HepG2 (cell line): Measurements from ENCODE around the gene SYAP1. TPM values are rescaled to one million over a fixed set of nuclear protein-coding genes. Genes with fewer than 3 reads are reported as not detected.

Experiments used
- CBFB ChIP-seq: sonication (generic); formaldehyde crosslinking; IDR thresholded peaks from 2 replicates; pipeline ENCODE4 v1.4.0; 2020; ENCODE audit warnings: missing genetic modification reagents
- CTCF ChIP-seq: sonication (generic); formaldehyde crosslinking; IDR thresholded peaks from 2 replicates; pipeline ENCODE4 v1.5.0; 2020; ENCODE audit warnings: mild to moderate bottlenecking, missing genetic modification reagents, moderate library complexity
- ETV5 ChIP-seq: IDR thresholded peaks from 2 replicates; pipeline ENCODE4 v1.6.1; 2018; ENCODE audit warnings: missing biosample characterization, missing genetic modification reagents, inconsistent platforms, borderline replicate concordance
- GFI1 ChIP-seq: sonication (generic); formaldehyde crosslinking; IDR thresholded peaks from 2 replicates; pipeline ENCODE4 v1.5.0; 2020; ENCODE audit warnings: missing genetic modification reagents, mild to moderate bottlenecking, borderline replicate concordance
- HNF4G ChIP-seq, 2 experiments: sonication (generic) in 1 of 2; formaldehyde crosslinking in 1 of 2; IDR thresholded peaks; 2 replicates each; pipeline versions ENCODE4 v1.4.0 to v1.6.1; 2011 to 2020; ENCODE audit warnings: borderline replicate concordance in 2 of 2, low read depth in 2 of 2, mild to moderate bottlenecking in 2 of 2, low read length in 1 of 2, missing genetic modification reagents in 1 of 2, moderate library complexity in 1 of 2
- HNRNPLL ChIP-seq: fragments of 200-400 bp; formaldehyde crosslinking; IDR thresholded peaks from 2 replicates; pipeline ENCODE4 v1.6.1; 2017; ENCODE audit warnings: mild to moderate bottlenecking, low read depth, low read length; ENCODE audit not compliant: poor library complexity, severe bottlenecking
- KDM3A ChIP-seq: IDR thresholded peaks from 2 replicates; pipeline ENCODE4 v1.6.1; 2018; ENCODE audit warnings: low read depth, missing compliant biosample characterization
- NCOA1 ChIP-seq: sonication (generic); formaldehyde crosslinking; IDR thresholded peaks from 2 replicates; pipeline ENCODE4 v1.9.0; 2021; ENCODE audit warnings: missing genetic modification reagents
- NR2C2 ChIP-seq: sonication (generic); formaldehyde crosslinking; IDR thresholded peaks from 2 replicates; pipeline ENCODE4 v1.4.0; 2020; ENCODE audit warnings: missing genetic modification reagents, mild to moderate bottlenecking, moderate library complexity, borderline replicate concordance
- RAD21 ChIP-seq: fragments of 450-650 bp; formaldehyde crosslinking; IDR thresholded peaks from 2 replicates; pipeline ENCODE4 v1.5.0; 2020; ENCODE audit warnings: mild to moderate bottlenecking
- RNF2 ChIP-seq: fragments of 450-650 bp; conservative IDR thresholded peaks from 2 replicates; pipeline ENCODE4 v1.6.1; 2016; ENCODE audit warnings: low read depth
- SALL1 ChIP-seq: sonication (generic); formaldehyde crosslinking; IDR thresholded peaks from 2 replicates; pipeline ENCODE4 v1.8.0; 2022; ENCODE audit warnings: mild to moderate bottlenecking, missing genetic modification reagents
- SATB2 ChIP-seq: sonication (generic); formaldehyde crosslinking; IDR thresholded peaks from 2 replicates; pipeline ENCODE4 v1.5.0; 2020; ENCODE audit warnings: missing genetic modification reagents
- ZNF317 ChIP-seq: sonication (generic); formaldehyde crosslinking; IDR thresholded peaks from 2 replicates; pipeline ENCODE4 v1.5.0; 2020; ENCODE audit warnings: mild to moderate bottlenecking, missing genetic modification reagents
- ZNF460 ChIP-seq: sonication (generic); formaldehyde crosslinking; IDR thresholded peaks from 2 replicates; pipeline ENCODE4 v1.5.1; 2020; ENCODE audit warnings: missing genetic modification reagents, mild to moderate bottlenecking, borderline replicate concordance
- ZNF598 ChIP-seq: sonication (generic); formaldehyde crosslinking; IDR thresholded peaks from 2 replicates; pipeline ENCODE4 v1.5.1; 2020; ENCODE audit warnings: mild to moderate bottlenecking, missing genetic modification reagents, borderline replicate concordance
- polyA plus RNA-seq, 8 experiments: library from polyadenylated mRNA; depleted of rRNA in 3 of 8; stranded (reverse) in 7 of 8; unstranded in 1 of 8; fragments of >200 nt; fragmentation: Illumina TruSeq in 4 of 8; extraction: Trizol in 4 of 8; gene quantifications; 2 replicates each; pipeline versions ENCODE4 v1.2.1 to v1.2.3, GENCODE V29; 2011 to 2016; ENCODE audit warnings: low read depth in 4 of 8, missing spikeins in 1 of 8, mixed read lengths in 1 of 8; ENCODE audit not compliant: insufficient read depth in 1 of 8
- total RNA-seq, 5 experiments: library from RNA; depleted of rRNA; stranded (reverse); fragments of >200 nt; fragmentation: Illumina TruSeq; extraction: Trizol; gene quantifications; 2 replicates each; pipeline ENCODE4 v1.2.3, GENCODE V29; 2016; ENCODE audit warnings: low read depth in 1 of 5
- TF ChIP-seq, protein P1 (sequence below): sonication (generic); formaldehyde crosslinking; IDR thresholded peaks from 2 replicates; pipeline ENCODE4 v1.5.0; 2020; ENCODE audit warnings: mild to moderate bottlenecking, low read depth, missing genetic modification reagents, borderline replicate concordance
- TF ChIP-seq, protein P2 (sequence below): sonication (generic); formaldehyde crosslinking; IDR thresholded peaks from 2 replicates; pipeline ENCODE4 v1.8.0; 2022; ENCODE audit warnings: missing genetic modification reagents, mild to moderate bottlenecking, inconsistent platforms, borderline replicate concordance
- TF ChIP-seq, protein P3 (sequence below): sonication (generic); formaldehyde crosslinking; IDR thresholded peaks from 2 replicates; pipeline ENCODE4 v1.4.0; 2020; ENCODE audit warnings: missing genetic modification reagents

Gene SYAP1
- total and polyA plus RNA-seq, 2 of the 13 experiments (the other 11 are each of a cell fraction or from before 2014, with no cell fraction given) = 4.9 to 18.5 TPM

DNA sequence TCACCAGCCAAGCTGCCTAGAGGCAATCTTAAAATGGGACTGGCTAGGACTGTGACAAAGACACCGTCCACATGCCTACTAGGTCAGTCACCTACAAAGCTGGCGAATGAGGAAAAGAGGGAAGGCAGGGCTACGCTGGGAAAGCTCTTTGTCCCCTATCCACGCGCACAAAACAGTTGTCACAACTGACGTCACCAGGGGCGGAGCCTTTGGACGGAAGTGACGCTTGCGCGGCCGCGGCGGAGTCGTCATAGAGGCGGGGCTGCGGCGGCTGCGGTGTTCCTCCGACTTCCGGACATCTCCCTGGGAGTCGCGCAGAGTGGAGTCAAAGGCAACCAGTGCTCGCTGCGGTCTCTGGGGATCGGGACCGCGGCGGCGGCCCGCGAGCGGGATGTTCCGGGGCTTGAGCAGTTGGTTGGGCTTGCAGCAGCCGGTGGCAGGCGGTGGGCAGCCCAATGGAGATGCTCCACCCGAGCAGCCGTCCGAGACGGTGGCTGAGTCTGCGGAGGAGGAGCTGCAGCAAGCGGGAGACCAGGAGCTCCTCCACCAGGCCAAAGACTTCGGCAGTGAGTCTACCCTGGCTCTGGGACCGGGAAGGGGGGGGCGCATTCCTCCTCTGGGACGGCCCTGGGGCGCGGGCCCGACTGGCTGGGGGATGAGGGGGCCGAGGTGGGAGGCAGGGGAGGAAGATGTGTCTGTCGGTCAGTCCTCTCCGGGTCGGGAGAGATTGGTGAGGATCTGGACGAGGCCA is at the start of gene SYAP1 (continued):
- TF ChIP-seq ZNF598 (CRISPR knock-in tag) = 0 out of 2 replicates have a peak, but pooled peaks have one; percentile 25
- TF ChIP-seq RNF2 = no peak
- 0 out of 2 replicates have a peak, but pooled peaks have one; percentile 35 for TF ChIP-seq NR2C2
- peak; percentile 78 for TF ChIP-seq HNRNPLL
- no peak for TF ChIP-seq GFI1 (CRISPR knock-in tag)
- TF ChIP-seq, protein P1, sequence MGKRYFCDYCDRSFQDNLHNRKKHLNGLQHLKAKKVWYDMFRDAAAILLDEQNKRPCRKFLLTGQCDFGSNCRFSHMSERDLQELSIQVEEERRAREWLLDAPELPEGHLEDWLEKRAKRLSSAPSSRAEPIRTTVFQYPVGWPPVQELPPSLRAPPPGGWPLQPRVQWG = no peak
- no peak for TF ChIP-seq ZNF460 (CRISPR knock-in tag)
- no peak for TF ChIP-seq CBFB (CRISPR knock-in tag)
- peak; percentile 80 for TF ChIP-seq SALL1
- TF ChIP-seq SATB2 (CRISPR knock-in tag) = no peak
- no peak for TF ChIP-seq ZNF317 (CRISPR knock-in tag)
- 0 out of 2 replicates have a peak, but pooled peaks have one; percentile 32 for TF ChIP-seq KDM3A (CRISPR knock-in tag)
- no peak for TF ChIP-seq NCOA1 (CRISPR knock-in tag)
- TF ChIP-seq, protein P2, sequence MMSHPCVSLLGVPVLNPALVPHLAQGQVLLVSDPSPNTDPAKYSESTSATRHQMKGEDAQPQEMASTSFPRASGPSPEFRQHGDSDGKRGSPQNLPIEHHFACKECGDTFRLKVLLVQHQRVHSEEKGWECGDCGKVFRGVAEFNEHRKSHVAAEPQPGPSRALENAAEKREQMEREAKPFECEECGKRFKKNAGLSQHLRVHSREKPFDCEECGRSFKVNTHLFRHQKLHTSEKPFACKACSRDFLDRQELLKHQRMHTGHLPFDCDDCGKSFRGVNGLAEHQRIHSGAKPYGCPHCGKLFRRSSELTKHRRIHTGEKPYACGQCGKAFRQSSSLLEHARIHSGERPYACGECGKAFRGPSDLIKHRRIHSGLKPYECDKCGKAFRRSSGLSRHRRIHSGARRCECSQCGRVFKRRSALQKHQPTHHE = peak; percentile 62; the same call in 1 of the 2 replicates
- TF ChIP-seq ETV5 (CRISPR knock-in tag) = peak; percentile 70; the same call in 1 of the 2 replicates
- TF ChIP-seq RAD21 = 0 out of 2 replicates have a peak, but pooled peaks have one; percentile 11
- TF ChIP-seq HNF4G (IDR thresholded peaks at IDR 0.05; ENCODE audit: borderline replicate concordance, low read depth, low read length) = no peak
- TF ChIP-seq HNF4G (CRISPR knock-in tag; IDR thresholded peaks at IDR 0.05; ENCODE audit: borderline replicate concordance, low read depth) = no peak
- TF ChIP-seq, protein P3, sequence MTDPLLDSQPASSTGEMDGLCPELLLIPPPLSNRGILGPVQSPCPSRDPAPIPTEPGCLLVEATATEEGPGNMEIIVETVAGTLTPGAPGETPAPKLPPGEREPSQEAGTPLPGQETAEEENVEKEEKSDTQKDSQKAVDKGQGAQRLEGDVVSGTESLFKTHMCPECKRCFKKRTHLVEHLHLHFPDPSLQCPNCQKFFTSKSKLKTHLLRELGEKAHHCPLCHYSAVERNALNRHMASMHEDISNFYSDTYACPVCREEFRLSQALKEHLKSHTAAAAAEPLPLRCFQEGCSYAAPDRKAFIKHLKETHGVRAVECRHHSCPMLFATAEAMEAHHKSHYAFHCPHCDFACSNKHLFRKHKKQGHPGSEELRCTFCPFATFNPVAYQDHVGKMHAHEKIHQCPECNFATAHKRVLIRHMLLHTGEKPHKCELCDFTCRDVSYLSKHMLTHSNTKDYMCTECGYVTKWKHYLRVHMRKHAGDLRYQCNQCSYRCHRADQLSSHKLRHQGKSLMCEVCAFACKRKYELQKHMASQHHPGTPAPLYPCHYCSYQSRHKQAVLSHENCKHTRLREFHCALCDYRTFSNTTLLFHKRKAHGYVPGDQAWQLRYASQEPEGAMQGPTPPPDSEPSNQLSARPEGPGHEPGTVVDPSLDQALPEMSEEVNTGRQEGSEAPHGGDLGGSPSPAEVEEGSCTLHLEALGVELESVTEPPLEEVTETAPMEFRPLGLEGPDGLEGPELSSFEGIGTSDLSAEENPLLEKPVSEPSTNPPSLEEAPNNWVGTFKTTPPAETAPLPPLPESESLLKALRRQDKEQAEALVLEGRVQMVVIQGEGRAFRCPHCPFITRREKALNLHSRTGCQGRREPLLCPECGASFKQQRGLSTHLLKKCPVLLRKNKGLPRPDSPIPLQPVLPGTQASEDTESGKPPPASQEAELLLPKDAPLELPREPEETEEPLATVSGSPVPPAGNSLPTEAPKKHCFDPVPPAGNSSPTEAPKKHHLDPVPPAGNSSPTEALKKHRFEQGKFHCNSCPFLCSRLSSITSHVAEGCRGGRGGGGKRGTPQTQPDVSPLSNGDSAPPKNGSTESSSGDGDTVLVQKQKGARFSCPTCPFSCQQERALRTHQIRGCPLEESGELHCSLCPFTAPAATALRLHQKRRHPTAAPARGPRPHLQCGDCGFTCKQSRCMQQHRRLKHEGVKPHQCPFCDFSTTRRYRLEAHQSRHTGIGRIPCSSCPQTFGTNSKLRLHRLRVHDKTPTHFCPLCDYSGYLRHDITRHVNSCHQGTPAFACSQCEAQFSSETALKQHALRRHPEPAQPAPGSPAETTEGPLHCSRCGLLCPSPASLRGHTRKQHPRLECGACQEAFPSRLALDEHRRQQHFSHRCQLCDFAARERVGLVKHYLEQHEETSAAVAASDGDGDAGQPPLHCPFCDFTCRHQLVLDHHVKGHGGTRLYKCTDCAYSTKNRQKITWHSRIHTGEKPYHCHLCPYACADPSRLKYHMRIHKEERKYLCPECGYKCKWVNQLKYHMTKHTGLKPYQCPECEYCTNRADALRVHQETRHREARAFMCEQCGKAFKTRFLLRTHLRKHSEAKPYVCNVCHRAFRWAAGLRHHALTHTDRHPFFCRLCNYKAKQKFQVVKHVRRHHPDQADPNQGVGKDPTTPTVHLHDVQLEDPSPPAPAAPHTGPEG = no peak
- 0 out of 2 replicates have a peak, but pooled peaks have one; percentile 10 for TF ChIP-seq CTCF
